ENCODE measurements around the gene SNX14. TPM values are rescaled to one million over a fixed set of nuclear protein-coding genes. Genes with fewer than 3 reads are reported as not detected.
A peak's percentile ranks its signal among the peaks of the same experiment; 100 is the strongest.

Gene SNX14
- total and polyA plus RNA-seq, 4 donors = 118 to 235 (median 125) TPM

DNA sequence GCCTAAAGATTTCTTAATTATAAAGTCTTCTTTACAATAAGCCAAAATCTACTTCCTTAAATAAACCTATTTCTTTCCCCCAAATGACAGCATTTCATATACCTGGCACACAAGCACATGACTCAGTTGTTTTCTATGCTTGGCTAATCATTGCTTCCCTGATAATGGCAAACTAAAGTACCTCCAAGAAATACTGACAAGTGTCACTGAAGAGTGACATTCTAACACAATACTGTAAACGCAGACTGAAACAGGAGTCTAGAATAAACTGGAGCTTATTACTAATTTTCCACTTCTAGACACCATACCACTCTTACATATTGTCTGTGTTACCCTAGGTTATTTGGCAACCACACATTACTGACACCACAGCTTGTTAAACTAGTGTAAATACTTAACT, 34.7 kb upstream of the SNX14 start:
- no peaks in the 10 kb centered on the region for H3K27me3 ChIP-seq (ENCODE audit: control insufficient read depth, insufficient read depth, low read length)
- DNase-seq (ENCODE audit: low read depth in 4 of 6, low spot score in 6 of 6) = no peak
- WGBS (ENCODE audit: insufficient coverage) = 86% methylated on average over 1 of the region's 1 CpG
- H3K9me3 ChIP-seq (ENCODE audit: control insufficient read depth, insufficient read depth, low read length) = no peaks in the 10 kb centered on the region
- peaks cover 29% of the 10 kb centered on the region for H3K36me3 ChIP-seq (ENCODE audit: control insufficient read depth, insufficient read depth, low read length)
- H3K4me3 ChIP-seq (ENCODE audit: low read depth, low read length) = no peak overlapping the region
- H3K27ac ChIP-seq (ENCODE audit: low read depth, low read length) = no peak overlapping the region
- no peaks in the 10 kb centered on the region for H3K4me1 ChIP-seq (ENCODE audit: control insufficient read depth, insufficient read depth, low read length)

DNA sequence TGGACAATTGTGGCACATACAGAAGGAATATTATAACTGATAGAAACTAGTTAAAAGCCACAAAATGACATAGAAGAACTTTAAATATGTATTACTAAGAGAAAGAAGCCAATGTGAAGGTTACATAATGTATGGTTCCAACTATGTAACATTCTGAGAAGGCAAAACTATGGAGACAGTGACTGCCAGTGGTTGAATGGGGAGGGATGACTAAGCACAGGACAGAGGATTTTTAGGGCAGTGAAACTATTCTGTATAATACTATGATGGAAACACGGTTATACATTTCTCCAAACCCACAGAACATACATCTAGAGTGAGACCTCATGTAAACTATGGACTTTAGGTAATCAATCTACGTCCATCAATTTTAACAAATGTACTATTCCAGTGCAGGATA, 26.6 kb upstream of the SNX14 start:
- Histone ChIP-seq H3K36me3 (ENCODE audit: control insufficient read depth, insufficient read depth, low read length) (peaks cover 24% of the 10 kb centered on the region), H3K9me3 (ENCODE audit: control insufficient read depth, insufficient read depth, low read length) (no peaks in the 10 kb centered on the region), H3K4me3 (ENCODE audit: low read depth, low read length) (no peak overlapping the region), H3K27me3 (ENCODE audit: control insufficient read depth, insufficient read depth, low read length) (no peaks in the 10 kb centered on the region), H3K4me1 (ENCODE audit: control insufficient read depth, insufficient read depth, low read length) (no peaks in the 10 kb centered on the region), H3K27ac (ENCODE audit: low read depth, low read length) (no peak overlapping the region)
- no CpG with 5 or more reads among the region's 2 CpGs for WGBS (ENCODE audit: insufficient coverage)
- DNase-seq (ENCODE audit: low read depth in 4 of 6, low spot score in 6 of 6) = no peak

DNA sequence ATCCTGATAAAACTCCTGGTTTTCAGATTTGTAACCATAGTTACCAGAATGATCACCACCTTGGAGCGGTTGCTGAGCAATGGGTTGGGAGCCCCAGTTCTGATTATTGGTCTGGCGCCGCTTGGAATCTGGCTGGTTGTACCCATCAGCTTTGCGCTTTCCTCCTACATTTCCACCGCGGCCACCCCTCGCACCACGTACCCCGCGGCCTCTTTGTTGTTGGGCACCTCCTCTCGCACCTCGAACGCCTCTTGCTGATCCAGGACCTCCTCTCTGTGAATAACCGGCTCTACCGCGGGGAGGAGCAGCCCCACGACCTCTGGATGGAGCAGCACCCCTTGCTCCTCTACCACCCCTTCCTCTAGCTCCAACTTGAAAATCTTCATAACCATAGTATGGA, 21.1 kb upstream of the SNX14 start:
- H3K27ac ChIP-seq (ENCODE audit: low read depth, low read length) = no peak overlapping the region
- no peaks in the 10 kb centered on the region for H3K9me3 ChIP-seq (ENCODE audit: control insufficient read depth, insufficient read depth, low read length)
- no peak overlapping the region for H3K4me3 ChIP-seq (ENCODE audit: low read depth, low read length)
- no peak for DNase-seq (ENCODE audit: low read depth in 4 of 6, low spot score in 6 of 6)
- H3K4me1 ChIP-seq (ENCODE audit: control insufficient read depth, insufficient read depth, low read length) = no peaks in the 10 kb centered on the region
- 95% methylated on average over 17 of the region's 17 CpGs for WGBS (ENCODE audit: insufficient coverage)
- H3K27me3 ChIP-seq (ENCODE audit: control insufficient read depth, insufficient read depth, low read length) = no peaks in the 10 kb centered on the region
- peaks cover 14% of the 10 kb centered on the region for H3K36me3 ChIP-seq (ENCODE audit: control insufficient read depth, insufficient read depth, low read length)

DNA sequence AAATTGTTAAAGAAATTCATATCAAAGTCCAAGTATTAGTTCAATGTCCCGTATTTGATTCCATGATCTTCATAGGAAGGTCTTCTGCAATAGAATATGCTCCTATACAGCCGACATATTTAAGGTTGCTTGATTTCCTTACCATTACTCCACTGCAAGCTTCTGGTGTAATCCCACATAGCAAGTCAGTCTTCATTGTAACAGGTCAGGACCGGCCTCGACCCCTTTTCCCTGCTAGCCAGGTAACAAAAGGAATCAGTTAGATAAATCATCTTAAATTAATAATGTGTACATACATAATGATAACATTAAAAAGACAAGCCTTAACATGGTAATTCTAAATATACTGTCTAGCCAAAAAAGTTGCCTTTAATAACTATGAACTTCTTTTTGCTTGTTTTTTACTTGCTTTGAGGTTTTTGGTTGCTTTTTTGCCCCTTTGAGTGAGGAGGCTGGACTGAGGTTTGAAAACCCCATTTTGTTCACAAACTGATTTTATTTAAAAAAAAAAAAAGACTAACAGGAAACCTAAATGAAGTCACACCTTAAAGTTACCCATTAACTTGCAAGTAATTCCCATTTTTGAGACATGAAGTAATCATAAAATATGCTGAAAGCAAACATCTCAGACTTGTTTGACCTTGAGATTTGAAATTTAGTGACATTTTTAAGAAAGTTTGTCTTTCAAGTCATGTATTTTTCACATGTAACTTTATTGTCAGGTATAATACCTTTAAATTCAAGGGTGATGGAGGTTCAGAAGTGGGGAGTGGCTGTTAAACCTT, 19.2 kb upstream of the SNX14 start:
- H3K27me3 ChIP-seq (ENCODE audit: control insufficient read depth, insufficient read depth, low read length) = no peaks in the 10 kb centered on the region
- no peak for DNase-seq (ENCODE audit: low read depth in 4 of 6, low spot score in 6 of 6)
- no peaks in the 10 kb centered on the region for H3K4me1 ChIP-seq (ENCODE audit: control insufficient read depth, insufficient read depth, low read length)
- WGBS (ENCODE audit: insufficient coverage) = no CpG with 5 or more reads among the region's 4 CpGs
- no peak overlapping the region for H3K4me3 ChIP-seq (ENCODE audit: low read depth, low read length)
- no peaks in the 10 kb centered on the region for H3K9me3 ChIP-seq (ENCODE audit: control insufficient read depth, insufficient read depth, low read length)
- peaks cover 8% of the 10 kb centered on the region for H3K36me3 ChIP-seq (ENCODE audit: control insufficient read depth, insufficient read depth, low read length)
- H3K27ac ChIP-seq (ENCODE audit: low read depth, low read length) = no peak overlapping the region

DNA sequence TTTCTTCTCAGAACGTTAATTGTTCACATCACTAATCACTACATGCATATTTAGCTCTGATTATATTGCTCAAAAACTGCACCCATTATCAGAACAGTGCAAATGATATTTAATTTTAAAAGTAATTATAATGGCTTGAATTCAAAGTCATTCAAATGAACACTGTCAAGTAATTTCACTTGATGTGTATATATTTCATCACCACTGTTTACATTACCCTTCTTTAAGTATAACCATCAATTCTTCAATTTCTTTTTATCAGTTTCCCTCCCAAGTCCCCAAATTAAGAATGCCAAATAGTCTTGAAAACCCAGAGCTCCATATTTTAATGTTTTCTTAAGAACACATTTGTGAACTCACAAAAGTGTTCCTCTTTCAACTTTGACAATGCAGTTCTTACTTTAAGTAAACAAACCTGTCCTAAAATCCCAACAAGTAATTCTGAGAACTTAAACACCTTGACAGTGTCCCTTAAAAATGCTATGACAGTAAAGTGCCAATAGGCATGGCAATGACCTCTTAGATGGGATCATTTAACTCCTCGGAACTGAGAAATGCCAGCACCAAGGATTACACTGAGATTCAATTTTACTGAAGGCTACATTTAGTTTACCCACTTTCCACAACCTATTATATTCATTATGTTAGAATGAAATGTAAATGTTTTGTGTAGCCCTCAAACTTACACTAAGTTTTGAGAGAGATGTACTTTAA, 16.7 kb upstream of the SNX14 start:
- no peak for DNase-seq (ENCODE audit: low read depth in 4 of 6, low spot score in 6 of 6)
- no peak overlapping the region for H3K4me3 ChIP-seq (ENCODE audit: low read depth, low read length)
- no CpG with 5 or more reads among the region's 2 CpGs for WGBS (ENCODE audit: insufficient coverage)
- H3K27ac ChIP-seq (ENCODE audit: low read depth, low read length) = no peak overlapping the region
- H3K27me3 ChIP-seq (ENCODE audit: control insufficient read depth, insufficient read depth, low read length) = no peaks in the 10 kb centered on the region
- no peaks in the 10 kb centered on the region for H3K4me1 ChIP-seq (ENCODE audit: control insufficient read depth, insufficient read depth, low read length)
- no peaks in the 10 kb centered on the region for H3K9me3 ChIP-seq (ENCODE audit: control insufficient read depth, insufficient read depth, low read length)
- peaks cover 5% of the 10 kb centered on the region for H3K36me3 ChIP-seq (ENCODE audit: control insufficient read depth, insufficient read depth, low read length)

DNA sequence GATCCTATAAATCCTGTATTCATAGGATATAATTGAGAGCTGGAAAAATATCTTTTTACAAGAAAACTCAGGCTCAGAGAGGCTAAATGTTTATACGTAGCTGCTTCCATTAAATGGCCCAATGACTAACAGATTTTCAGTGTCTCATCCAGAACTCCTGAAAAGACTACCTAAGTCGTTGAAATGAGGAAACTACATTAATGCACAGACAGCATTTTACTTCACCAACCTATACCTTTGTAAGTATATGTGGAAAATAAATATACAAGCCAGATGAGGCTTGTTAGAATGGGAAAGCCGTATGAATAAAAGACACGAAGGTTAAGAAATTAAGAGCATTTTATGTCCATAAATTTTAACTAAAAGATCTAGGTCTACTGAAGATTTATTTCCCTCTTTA, 8.4 kb upstream of the SNX14 start:
- no peaks in the 10 kb centered on the region for H3K36me3 ChIP-seq (ENCODE audit: control insufficient read depth, insufficient read depth, low read length)
- DNase-seq (ENCODE audit: low read depth in 4 of 6, low spot score in 6 of 6) = no peak
- no peak overlapping the region for H3K4me3 ChIP-seq (ENCODE audit: low read depth, low read length)
- no peaks in the 10 kb centered on the region for H3K27me3 ChIP-seq (ENCODE audit: control insufficient read depth, insufficient read depth, low read length)
- H3K9me3 ChIP-seq (ENCODE audit: control insufficient read depth, insufficient read depth, low read length) = no peaks in the 10 kb centered on the region
- H3K27ac ChIP-seq (ENCODE audit: low read depth, low read length) = no peak overlapping the region
- WGBS (ENCODE audit: insufficient coverage) = no CpG with 5 or more reads among the region's 4 CpGs
- H3K4me1 ChIP-seq (ENCODE audit: control insufficient read depth, insufficient read depth, low read length) = no peaks in the 10 kb centered on the region

DNA sequence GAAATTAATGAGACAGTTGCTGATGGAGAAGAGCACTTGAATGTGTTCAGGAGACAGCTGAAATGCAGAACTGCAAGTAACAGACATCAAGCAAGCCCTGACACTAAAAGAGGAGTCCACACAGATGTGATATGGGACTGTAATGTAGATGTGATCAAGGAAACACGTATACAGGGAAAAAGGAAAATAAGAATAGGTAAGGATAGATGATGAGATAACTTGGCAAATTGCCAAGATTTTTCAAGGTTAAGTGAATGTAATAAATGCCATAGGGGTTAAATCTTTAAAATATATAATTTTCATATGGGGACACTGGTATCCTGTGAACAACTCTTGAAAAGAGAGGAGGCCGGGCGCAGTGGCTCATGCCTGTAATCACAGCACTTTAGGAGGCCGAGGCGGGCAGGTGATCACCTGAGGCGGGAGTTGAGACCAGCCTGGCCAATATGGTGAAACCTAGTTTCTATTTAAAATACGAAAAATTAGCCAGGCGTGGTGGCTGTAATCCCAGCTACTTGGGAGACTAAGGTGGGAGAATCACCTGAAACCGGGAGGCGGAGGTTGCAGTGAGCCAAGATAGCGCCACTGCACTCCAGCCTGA, 7.2 kb upstream of the SNX14 start:
- Histone ChIP-seq H3K36me3 (ENCODE audit: control insufficient read depth, insufficient read depth, low read length) (no peaks in the 10 kb centered on the region), H3K9me3 (ENCODE audit: control insufficient read depth, insufficient read depth, low read length) (no peaks in the 10 kb centered on the region), H3K4me3 (ENCODE audit: low read depth, low read length) (no peak overlapping the region), H3K27me3 (ENCODE audit: control insufficient read depth, insufficient read depth, low read length) (no peaks in the 10 kb centered on the region), H3K4me1 (ENCODE audit: control insufficient read depth, insufficient read depth, low read length) (no peaks in the 10 kb centered on the region), H3K27ac (ENCODE audit: low read depth, low read length) (no peak overlapping the region)
- 91% methylated on average over 8 of the region's 11 CpGs for WGBS (ENCODE audit: insufficient coverage)
- DNase-seq (ENCODE audit: low read depth in 4 of 6, low spot score in 6 of 6) = peak in 1 of 6 donors; percentile 11

DNA sequence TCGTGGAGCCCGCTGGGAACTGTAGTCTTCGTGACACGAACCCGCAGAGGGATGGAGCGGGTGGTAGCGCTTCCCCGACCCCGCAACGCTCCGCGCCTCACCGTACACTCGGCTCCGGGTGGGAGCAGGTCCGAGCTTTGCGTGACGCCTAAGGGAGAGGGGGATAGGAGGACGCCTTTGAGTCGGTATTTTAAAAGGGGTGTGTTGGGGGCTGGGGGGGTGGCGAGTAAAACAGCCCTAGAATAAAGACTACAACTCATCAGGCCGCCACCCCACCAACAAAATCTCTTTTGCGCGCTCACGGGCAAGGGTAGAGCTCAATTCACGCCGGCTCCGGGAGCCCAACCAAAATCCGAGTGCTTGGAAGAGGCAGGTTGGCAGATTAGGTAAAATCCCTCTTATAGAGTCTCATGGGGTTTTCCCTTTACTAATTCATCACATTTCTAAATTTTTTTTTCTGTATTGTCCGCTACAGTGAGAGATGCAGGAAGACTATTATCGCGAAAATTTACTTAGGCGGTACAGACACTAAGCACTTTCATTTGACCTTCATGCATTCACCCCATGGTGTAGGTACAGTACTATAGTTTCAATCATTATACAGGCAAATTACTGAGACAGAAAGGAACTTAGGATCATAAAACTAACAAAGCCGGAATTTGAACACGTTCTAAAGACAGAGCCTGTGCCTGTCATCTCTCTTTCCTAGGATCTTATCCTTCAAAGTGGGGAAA, 706 bp upstream of the SNX14 start:
- H3K36me3 ChIP-seq (ENCODE audit: control insufficient read depth, insufficient read depth, low read length) = no peaks in the 10 kb centered on the region
- peak overlapping the region; percentile 93 for H3K4me3 ChIP-seq (ENCODE audit: low read depth, low read length)
- peak overlapping the region; percentile 97 for H3K27ac ChIP-seq (ENCODE audit: low read depth, low read length)
- 0% methylated on average over 15 of the region's 35 CpGs for WGBS (ENCODE audit: insufficient coverage)
- H3K4me1 ChIP-seq (ENCODE audit: control insufficient read depth, insufficient read depth, low read length) = peaks cover 7% of the 10 kb centered on the region
- DNase-seq (ENCODE audit: low read depth in 4 of 6, low spot score in 6 of 6) = peak in 3 of 6 donors; percentile 8 to 17 (median 9)
- no peaks in the 10 kb centered on the region for H3K27me3 ChIP-seq (ENCODE audit: control insufficient read depth, insufficient read depth, low read length)
- no peaks in the 10 kb centered on the region for H3K9me3 ChIP-seq (ENCODE audit: control insufficient read depth, insufficient read depth, low read length)

DNA sequence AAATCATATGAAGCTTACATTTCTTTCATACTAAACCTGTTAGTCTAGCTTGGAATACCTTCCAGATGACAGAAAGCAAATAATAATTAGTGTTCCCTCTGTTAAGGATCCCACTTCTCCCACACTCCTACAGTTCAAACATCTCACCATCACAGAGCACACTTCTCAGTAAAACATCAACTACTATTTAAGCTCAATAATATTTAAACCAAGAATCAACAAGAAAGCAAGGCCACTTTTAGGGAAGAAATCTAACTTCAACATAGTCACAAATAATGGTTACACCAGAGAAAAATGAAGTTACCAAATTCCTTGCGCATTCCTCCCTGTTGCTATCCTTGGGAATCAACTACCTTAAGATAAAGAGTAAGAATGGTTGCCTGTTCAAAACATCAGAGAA, 1.6 kb downstream of the SNX14 start:
- no peaks in the 10 kb centered on the region for H3K27me3 ChIP-seq (ENCODE audit: control insufficient read depth, insufficient read depth, low read length)
- DNase-seq (ENCODE audit: low read depth in 4 of 6, low spot score in 6 of 6) = no peak
- H3K4me1 ChIP-seq (ENCODE audit: control insufficient read depth, insufficient read depth, low read length) = peaks cover 7% of the 10 kb centered on the region
- H3K9me3 ChIP-seq (ENCODE audit: control insufficient read depth, insufficient read depth, low read length) = peaks cover 2% of the 10 kb centered on the region
- no peak overlapping the region for H3K27ac ChIP-seq (ENCODE audit: low read depth, low read length)
- no CpG with 5 or more reads among the region's 1 CpG for WGBS (ENCODE audit: insufficient coverage)
- no peak overlapping the region for H3K4me3 ChIP-seq (ENCODE audit: low read depth, low read length)
- H3K36me3 ChIP-seq (ENCODE audit: control insufficient read depth, insufficient read depth, low read length) = peaks cover 3% of the 10 kb centered on the region
